NOMO-1 (cell line): Measurements from ENCODE around the gene MFSD2A.
A peak's percentile ranks its signal among the peaks of the same experiment; 100 is the strongest.
"Not testable (repeated sequence)": the region's sequence is repeated elsewhere in the genome, so short reads cannot be mapped to it uniquely, and the experiment has no call there.

ENCODE experiments used
- DNase-seq, 2 experiments: peaks; one replicate each; lab custom pipeline; 2025; ENCODE audit not compliant: unreplicated experiment in 2 of 2; lab: John Stamatoyannopoulos, UW

Gene MFSD2A

DNA sequence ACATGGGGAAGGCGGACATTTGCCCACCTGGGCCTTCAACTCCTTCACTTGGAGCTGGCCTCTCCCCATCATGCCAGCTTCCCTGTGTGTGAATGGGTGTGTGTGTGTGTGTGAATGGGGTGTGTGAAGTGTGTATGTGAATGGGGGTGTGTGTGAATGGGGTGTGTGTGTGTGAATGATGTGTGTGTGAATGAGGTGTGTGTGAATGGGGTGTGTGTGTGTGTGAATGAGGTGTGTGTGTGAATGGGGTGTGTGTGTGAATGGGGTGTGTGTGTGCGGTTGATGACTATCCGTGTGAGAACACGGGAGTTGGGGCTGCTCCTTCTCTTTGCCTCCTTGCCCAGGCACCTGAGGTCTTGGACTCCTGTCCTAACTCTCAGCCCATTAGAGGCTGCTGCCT is 9.6 kb downstream of the MFSD2A start:
- no peak for DNase-seq

GRCh38 chr1:39965044-39965443 is 10.1 kb downstream of the MFSD2A start:
- DNase-seq: no peak

DNA sequence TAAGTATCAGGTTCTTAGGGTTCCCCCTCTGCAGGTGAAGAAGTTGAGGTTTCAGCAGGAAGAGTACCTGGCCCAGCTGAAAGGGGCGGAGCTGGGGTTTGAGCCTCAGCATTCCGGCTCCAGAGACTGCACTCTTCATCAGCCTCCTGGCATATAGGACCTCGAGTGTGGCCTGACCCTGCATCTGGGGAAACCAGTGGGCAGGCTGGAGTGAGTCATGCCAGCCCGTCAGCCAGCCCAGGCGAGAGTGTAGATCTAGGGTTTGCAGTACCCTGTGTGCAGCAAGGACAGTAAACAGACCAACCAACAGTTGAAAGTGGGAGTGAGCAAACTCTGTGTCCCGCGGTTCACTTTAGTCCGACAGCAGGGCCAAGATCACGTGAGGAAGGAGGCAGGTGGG is 14.1 kb downstream of the MFSD2A start:
- DNase-seq: no peak

GRCh38 chr1:39969531-39970270 is 14.8 kb downstream of the MFSD2A start:
- no peak for DNase-seq

DNA sequence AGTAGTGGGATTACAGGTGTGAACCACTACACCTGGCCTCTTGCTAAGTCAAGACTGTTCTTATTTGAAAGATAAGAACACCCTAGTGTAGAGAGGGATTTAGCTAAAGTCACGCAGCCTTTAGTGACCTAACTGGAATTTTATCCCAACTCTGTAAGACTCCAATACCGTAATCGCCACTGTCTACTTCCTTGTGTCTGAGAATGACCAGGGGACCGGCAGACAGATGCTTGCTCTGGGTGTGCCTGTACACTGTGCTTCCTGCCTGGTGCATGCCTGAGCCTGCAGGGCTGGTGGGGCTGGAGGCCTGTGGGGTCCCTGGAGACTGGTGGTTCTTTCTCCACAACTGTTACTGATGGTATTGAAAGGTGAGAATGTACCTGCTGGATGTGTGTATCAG is 15.3 kb downstream of the MFSD2A start:
- DNase-seq: no peak

- no peak for DNase-seq
Observed at GRCh38 chr1:39971138-39971537, 16.2 kb downstream of the MFSD2A start.

DNA sequence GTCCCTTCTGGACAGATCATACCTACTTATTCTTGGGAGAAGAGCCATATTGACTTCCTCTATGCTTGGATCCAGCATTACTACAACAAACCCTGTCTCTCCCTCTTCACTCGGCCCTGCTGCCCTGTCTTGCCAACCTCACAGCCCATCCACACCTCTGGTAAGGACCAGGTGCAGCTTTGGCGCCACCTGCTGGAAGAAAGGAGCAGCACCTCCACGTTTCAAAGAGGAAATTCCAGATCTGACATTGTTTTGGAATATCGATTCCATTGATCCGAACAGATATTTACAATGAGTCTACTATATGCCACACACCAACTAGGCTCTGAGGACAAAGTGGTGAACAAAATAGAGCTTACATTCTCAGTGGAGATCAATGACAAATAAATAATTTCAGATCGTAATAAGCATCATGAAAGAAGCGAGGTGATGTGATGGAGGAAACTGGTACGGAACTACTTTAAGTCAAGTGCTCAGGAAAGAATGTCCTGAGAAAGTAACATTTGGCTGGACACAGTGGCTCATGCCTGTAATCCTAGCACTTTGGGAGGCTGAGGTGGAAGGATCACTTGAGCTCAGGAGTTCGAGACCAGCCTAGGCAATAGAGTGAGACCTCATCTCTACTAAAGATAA is 18.7 kb downstream of the MFSD2A start:
- peak; percentile 63 to 81 for DNase-seq

- no peak for DNase-seq
Observed at GRCh38 chr1:39976732-39977131, 21.8 kb downstream of the MFSD2A start.

DNA sequence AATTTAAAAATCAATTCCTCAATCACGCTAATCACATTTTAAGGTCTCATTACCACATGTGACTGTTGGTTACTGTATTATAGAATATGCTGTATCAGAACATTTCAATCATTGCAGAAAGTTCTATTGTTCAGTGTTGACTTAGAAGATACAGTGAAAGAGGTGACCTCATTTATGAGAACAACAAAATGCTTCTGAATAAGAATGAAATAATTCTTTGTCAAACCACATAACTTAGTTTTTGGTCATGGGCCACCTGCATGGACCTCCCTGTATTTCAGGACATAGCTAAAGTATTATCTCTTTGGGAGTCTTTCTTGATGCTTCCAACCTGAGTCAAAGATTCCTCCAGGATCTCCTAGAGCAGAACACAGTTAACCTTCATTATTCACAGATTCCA is 22.3 kb downstream of the MFSD2A start:
- DNase-seq: no peak

- no peak for DNase-seq
Observed at GRCh38 chr1:39979654-39980053, 24.7 kb downstream of the MFSD2A start.

DNA sequence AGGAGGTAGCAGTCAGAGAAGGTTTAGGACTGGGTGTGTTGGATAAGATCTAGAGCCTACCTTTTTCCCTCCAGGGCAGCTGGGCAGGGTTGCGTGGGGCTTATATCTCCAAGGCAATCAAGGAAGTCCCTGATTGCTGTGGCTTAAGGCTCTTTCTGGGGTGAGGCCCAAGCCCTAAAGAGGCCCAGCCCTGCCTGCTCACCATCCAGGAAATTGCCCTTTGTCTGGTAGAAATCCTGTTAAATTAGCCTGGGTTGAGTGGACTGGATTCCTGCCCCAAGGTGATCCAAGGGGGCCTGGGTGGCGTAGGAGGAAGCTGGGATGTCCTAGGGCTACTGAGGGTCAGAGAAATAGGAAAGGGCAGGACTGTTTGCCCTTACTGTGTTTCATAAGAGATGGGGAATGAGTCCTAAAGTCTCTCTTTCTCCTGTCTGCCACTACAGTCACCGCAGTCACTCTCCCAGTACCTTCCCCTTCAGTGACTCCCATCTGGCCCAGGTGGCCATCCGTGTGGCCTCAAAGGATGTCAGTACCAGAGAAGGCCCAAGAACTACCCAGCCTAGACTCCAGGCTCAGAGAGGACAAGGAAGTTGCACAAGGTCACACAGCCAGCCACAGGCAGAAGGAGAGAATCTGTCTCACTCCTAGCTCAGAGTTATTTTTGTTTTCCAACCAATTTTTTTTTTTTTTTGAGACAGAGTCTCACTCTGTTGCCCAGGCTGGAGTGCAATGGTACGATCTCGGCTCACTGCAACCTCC is 25.8 kb downstream of the MFSD2A start:
- DNase-seq: peak in 1 of 2 experiments; percentile 44

- DNase-seq: no peak
Observed at GRCh38 chr1:39981385-39981784, 26.4 kb downstream of the MFSD2A start.

DNA sequence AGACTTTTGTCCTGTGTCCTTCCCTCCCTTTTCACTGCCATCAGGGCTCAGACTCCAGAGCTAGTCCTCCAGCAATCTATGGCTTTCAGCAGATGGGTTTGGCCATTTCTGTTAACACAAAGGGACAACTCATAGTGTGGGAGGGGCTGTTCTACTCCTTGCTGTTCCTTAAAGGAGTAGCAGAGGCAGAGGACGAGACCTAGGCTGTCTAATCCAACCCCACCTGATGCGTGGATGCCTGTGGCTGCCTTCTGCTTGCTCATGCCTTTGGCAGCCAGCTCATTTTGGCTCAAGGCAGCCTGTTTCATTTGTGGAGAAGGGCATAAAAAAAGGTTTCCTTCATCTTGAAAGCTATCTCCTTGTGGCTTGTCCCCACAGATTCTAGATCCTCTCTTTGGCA is 27.0 kb downstream of the MFSD2A start:
- DNase-seq: no peak

DNA sequence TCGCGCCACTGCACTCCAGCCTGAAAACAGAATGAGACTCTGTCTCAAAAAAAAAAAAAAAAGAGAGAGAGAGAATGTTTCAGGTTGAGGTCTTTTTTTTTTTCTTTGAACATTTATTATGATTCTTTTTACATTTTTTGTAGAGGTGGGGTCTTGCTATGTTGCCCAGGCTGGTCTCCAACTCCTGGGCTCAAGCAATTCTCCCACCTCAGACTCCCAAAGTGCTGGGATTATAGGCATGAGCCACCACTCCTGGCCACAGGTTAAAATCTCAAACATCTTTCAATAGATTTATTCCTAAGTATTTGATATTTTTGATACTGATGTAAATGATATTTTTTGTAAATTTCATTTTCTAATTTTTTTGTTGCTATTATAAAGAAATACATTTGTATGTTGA is 29.5 kb downstream of the MFSD2A start:
- DNase-seq: not testable (repeated sequence)

- DNase-seq: no peak
Observed at GRCh38 chr1:39984951-39985350, 30.0 kb downstream of the MFSD2A start.

DNA sequence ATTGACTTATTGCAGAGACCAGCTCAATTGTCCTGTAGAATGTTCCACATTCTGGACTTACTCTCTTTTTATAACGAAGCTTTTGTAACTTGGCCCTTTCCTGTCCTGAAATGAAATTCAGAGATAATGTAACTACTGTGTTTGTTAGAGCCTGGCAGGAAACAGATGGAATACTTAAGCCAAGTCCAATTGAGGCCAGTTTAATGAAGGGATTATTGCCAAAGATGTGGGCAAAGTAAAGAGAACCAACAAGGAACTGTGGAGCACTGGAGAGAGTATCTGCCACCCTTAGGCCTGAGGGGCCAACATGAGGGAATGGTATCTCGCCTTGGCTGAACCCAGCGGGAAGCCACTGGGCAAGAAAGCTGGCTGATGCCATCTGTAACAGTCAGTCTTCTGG is 32.9 kb downstream of the MFSD2A start:
- DNase-seq: no peak

GRCh38 chr1:39988618-39989343 is 33.8 kb downstream of the MFSD2A start:
- no peak for DNase-seq

DNA sequence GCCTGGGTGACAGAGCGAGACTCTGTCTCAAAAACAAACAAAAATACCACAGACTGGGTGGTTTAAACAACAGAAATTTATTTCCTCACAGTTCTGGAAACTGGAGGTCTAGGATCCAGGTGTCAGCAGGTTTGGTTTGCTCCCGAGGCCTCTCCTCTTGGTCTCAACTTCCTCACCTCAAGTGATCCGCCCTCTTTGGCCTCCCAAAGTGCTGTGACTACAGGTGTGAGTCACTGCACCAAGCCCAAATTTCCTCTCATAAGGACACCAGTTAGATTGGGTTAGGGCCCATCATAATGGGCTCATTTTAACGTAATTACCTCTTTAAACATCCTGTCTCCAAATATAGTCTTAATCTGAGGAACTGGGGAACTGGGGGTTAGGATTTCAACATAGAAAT is 35.5 kb downstream of the MFSD2A start:
- DNase-seq: no peak

GRCh38 chr1:39992234-39992633 is 37.3 kb downstream of the MFSD2A start:
- DNase-seq: peak; percentile 30 to 36

- DNase-seq: no peak
Observed at GRCh38 chr1:39992888-39993287, 37.9 kb downstream of the MFSD2A start.

DNA sequence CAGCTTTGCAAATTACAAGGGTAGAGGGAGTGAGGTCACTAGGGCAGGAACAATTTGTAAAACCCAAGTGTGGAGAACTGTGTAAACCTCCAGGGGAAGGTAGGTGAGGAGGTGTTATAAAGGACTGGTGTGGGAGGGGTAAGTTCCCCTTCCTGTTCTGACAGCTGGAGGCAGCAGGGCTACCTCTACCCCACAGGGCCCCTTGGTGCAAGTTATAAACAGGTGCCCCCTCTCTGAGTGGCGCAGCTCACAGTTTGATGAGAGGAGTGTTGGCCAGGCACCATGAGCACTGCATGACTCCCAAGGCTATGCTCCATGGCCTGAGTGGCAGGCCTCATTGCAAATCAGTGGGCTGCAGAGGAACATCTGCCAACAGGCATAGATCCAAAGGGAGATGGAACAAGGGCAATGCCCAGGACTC is 41.0 kb downstream of the MFSD2A start:
- peak; percentile 17 to 24 for DNase-seq
